Keratinocyte (primary cell): ENCODE measurements around the gene TCF7.

Experiments used
- CTCF ChIP-seq, 3 experiments: IDR thresholded peaks in 1 of 3; conservative IDR thresholded peaks in 1 of 3; optimal IDR thresholded peaks in 1 of 3; 2 replicates in 2 of 3; 3 replicates in 1 of 3; pipeline versions ENCODE3 to v1.5.1; 2011; ENCODE audit warnings: low read length in 3 of 3, mild to moderate bottlenecking in 3 of 3, moderate library complexity in 2 of 3, control low read depth in 1 of 3, inconsistent platforms in 1 of 3; ENCODE audit not compliant: insufficient read depth in 2 of 3; ENCODE audit errors: extremely low read depth in 1 of 3
- EZH2 ChIP-seq: IDR thresholded peaks from one replicate; pipeline ENCODE4 v1.6.1; 2012; ENCODE audit warnings: inconsistent platforms, mild to moderate bottlenecking, low read length, moderate library complexity

DNA sequence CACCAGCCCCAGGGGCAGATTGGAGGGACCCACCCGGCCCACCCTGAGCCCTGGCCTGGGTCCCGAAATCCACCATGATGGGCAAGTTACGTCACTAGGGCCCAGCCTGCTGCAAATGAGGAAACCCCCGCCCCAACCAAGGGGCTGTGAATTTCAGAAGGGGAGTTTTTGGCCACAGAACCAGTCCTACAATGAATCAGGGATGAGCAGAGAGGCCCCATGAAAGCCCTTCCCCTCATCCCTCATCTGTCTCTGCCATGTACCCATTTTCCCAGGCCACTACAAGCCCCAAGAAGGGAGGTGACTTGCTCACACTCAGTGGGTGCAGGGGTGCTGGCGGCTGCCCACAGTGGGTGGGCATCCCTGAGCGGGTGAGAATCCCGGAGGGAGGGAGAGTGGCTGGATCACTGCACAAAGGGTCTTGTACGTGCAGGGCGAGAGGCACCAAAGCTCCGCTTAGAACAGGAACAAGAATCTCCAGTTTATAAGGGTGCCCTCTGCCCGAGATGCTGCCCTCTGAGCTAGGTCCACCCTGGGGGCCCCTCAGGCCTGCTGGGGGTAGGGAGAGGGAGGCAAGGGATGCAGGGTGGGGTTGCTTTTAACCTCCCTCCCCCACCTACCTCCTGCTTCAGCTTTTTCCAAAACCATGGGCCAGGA, 10.4 kb upstream of the TCF7 start:
- no peak for TF ChIP-seq CTCF (optimal IDR thresholded peaks at IDR 0.05 in 1 of 3, IDR thresholded peaks at IDR 0.05 in 1 of 3, conservative IDR thresholded peaks at IDR 0.05 in 1 of 3; ENCODE audit: extremely low read depth in 1 of 3, insufficient read depth in 2 of 3, low read length in 3 of 3)
- no peak for TF ChIP-seq EZH2
